Mucosa of gallbladder (tissue), 1 donor: ENCODE results near the gene TRMT44. TPM values are rescaled to one million over a fixed set of nuclear protein-coding genes. Genes with fewer than 3 reads are reported as not detected.

Experiments
- DNase-seq: peaks from one replicate; pipeline ENCODE4 v3.0.0-alpha.2; 2020; ENCODE audit warnings: low spot score
- total RNA-seq: library from RNA; stranded (reverse); gene quantifications from one replicate; pipeline ENCODE4 v1.2.1, GENCODE V29; 2021
- donor health status: DM: no; HTN: no; CAD: no.

Gene TRMT44, protein sequence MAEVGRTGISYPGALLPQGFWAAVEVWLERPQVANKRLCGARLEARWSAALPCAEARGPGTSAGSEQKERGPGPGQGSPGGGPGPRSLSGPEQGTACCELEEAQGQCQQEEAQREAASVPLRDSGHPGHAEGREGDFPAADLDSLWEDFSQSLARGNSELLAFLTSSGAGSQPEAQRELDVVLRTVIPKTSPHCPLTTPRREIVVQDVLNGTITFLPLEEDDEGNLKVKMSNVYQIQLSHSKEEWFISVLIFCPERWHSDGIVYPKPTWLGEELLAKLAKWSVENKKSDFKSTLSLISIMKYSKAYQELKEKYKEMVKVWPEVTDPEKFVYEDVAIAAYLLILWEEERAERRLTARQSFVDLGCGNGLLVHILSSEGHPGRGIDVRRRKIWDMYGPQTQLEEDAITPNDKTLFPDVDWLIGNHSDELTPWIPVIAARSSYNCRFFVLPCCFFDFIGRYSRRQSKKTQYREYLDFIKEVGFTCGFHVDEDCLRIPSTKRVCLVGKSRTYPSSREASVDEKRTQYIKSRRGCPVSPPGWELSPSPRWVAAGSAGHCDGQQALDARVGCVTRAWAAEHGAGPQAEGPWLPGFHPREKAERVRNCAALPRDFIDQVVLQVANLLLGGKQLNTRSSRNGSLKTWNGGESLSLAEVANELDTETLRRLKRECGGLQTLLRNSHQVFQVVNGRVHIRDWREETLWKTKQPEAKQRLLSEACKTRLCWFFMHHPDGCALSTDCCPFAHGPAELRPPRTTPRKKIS
- 22.8 TPM for total RNA-seq

DNA sequence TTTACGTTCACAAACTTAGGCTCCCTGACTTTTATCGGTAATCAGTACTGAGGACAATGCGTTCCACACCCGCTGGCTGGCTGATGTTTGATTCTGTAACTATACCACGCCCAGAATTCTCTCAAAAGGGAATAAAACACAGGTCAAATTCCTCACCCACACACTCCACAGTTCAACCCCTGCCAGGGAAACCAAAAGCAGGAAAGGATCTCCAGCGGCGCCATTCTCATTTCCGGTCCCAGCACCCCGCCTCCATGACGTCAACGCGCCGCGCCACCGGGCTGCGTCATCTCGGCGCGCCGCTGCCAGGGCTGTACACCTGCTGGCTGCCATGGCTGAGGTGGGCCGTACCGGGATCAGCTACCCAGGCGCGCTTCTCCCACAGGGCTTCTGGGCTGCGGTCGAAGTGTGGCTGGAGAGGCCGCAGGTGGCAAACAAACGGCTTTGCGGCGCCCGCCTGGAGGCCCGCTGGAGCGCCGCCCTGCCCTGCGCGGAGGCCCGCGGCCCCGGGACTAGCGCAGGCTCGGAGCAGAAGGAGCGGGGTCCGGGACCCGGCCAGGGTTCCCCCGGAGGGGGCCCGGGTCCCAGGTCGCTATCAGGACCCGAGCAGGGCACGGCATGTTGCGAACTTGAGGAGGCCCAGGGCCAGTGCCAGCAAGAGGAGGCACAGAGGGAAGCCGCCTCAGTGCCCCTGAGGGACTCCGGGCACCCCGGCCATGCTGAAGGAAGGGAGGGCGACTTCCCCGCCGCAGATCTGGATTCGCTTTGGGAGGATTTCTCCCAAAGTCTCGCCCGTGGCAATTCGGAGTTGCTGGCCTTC lies at the start of gene TRMT44, which contains the start of gene ACOX3:
TRMT44 (plus strand) TSS at position 286 of the 820 bp plus-strand sequence; CDS start at position 332, 46 bp downstream.
ACOX3 (minus strand) TSS at position 232 of the 820 bp plus-strand sequence. CDS start 24,202 bp downstream, outside the sequence.
- DNase-seq, result peak; percentile 95

DNA sequence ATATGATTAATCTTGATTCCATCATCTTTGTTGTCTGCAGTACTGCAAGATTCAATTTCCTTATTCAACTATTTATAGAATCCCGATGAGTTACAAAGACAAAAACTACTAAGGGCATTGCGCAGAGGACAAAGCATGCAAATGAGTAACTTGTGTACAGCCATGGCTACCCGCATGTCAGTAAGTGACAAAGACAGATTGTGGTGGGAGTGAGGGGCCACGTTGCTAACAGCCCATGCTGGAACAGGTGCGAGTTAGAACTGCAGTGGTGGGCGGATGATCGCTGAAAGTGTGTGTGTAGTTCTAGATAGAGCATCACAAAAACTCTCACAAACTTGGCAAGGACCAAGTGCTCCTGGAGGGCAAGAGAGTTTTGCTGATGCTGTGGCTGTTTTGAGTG lies 49.5 kb upstream of the TRMT44 start:
- no peak for DNase-seq

DNA sequence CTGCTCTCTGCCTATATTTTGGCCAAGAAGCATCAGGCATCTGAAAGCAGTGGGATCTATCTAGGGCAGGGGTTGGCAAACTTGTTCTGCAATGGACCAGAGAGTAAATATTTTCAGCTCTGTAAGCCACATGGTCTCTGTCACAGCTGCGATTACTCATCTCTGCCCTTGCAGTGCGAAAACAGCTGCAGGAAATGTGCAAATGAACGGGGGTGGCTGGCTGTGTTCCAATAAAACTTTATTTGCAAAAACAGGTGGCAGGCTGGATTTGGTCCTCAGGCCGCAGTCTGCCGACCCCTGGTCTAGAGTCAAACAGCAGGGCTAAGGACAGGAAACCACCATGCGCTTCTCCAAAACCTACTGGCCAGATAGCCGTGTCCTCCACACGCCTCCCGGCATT lies 48.6 kb upstream of the TRMT44 start:
- DNase-seq, result peak; percentile 76

DNA sequence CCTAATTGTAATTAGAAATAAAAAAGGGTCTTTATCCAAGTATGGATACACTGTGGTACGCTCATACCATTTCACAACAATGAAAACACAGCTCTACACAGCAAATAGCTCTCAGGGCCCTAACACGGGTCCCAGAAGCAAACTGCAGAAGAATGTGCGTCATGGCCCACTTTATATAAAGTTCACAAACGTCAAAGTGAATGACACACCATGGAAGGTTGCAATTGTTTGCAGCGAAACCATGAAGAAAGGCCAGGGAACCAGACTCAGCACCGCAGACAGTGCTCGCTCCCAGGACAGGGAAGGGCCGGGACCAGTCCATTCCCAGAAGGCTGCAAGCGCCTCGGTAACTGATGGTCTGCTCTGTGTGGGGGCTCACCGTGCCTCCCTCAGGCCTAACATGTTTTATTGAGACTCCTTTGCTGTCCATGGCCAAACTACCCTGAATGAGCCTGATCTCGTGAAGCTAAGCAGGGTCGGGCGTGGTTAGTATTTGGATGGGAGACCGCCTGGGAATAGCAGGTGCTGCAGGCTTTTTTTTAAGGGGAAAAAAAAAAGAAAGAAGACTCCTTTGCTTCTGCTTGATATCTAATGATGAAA lies 47.9 kb upstream of the TRMT44 start:
- DNase-seq, result no peak

DNA sequence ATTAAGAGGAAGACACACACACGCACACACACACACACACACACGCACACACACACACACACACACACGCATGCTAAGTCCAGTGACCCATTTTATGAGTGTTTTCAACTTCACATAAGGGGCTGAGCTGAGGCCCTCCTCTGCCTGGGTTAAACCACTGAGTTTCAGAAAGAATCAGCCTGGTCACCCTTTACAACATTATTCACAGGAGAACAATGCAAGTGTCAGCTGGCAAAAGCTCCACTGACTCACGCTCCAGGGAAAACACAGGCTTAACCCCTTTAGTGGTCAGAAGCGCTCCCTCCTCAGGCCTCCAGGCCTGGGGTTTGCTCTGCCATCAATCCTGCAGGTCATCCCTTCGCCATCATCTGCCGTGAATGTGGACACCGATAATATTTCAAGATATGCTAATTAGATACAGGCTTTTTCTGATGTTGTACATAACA lies 47.0 kb upstream of the TRMT44 start:
- DNase-seq, result peak; percentile 36

DNA sequence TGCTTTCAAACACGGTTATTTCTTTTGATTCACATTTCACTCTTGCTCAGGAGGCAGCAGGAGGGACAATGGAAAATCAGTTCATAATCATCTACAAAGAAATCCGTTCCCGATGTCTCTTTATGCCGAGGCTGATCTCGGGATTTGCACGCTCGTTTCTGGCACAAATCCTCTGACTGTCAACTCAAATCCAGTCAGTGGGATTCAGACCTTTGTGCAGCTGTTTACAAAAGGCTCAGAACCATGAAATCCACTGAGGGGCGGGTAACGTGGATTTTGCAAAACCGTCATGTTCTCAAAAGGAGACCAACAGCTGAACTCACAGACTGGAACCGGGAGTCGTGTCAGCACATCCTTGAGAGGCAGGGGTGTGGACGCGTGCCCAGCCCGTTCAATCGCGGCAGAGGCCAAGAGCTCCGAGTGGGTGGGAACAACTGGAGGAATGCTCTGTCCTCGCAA lies 46.5 kb upstream of the TRMT44 start:
- no peak for DNase-seq

DNA sequence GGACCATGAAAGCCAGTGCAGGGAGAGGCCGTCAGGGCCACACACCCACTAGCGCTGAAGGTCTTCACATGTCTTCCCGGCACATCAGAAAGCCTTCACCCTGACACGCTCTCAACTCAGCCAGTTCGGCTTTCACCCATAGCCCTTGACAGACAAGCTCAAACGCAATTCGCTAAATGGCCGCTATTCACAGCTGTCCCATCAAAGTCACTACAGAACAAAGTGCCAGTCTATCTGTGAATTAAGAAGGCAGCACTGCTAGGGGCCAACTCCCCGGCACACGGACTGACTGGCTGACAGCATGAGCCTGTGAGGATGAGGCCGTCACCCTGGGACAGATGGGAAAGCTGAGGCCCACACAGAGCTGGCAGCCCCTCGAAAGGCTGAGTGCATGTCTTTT lies 45.8 kb upstream of the TRMT44 start:
- no peak for DNase-seq

DNA sequence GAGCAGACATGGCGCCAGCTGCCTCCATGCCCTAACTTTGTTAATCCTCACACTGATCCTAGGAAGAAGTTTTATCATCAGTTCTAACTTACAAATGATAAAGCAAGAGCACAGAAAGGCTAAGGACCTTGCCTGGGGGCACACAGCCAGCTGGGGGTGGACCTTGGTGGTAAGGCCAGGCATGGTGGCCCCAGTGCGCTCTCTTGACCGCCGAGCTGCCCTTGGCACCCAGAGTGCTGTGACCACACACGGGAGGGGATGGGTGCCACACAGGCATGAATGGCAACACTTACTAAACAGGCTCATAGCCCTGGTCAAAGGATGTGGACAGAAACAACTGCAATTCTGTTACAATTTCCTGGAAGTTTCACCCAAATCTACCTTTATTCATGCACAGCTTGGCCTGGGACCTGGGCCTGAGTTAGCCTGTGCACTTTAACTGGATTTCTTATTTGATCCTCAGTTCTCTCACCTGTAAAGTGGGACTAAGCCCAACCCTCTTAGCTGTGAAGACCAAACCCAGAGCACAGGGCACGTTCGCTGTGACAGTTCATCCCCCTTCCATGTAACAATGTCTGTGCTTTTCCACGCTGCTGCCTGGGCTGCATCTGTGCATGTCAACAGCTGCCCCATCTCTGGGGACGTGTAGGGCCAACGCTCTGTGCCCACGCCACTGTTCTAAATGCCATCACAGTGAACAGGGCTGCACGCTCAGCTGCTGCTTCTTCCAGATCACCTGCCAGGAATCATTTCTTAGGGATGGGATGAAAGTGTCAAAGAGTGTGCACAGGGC lies 44.9 kb upstream of the TRMT44 start:
- DNase-seq, result no peak

DNA sequence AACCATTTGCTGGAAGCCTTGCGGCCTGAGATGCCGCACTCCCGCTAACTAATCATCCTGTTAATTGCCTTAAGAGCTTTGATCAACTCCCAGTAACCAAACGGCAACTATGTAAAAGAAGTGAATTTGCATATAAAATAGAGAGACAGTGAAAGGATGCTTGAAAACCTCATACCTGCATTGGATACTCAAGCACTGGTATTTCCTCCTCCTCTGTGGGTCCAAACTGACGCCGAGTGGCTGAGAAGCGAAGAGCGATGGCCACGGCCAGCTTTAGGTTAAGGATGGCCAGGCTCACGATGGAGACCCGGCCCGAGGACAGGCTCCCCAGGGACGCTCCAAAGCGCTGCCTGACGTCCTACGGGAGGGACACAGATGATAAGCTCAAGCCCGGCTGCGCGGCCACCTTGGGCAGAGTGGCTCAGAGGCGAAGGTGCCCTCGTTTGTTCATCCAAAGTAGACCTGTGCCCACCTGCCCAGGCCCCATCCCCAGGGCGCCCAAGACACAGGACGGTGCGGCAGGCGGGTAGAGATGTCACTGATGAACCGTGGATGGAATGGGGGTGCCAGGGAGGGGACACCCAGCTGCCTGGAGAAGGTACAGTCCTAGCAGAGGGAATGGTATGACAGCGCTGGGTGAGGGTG lies 43.7 kb upstream of the TRMT44 start:
- no peak for DNase-seq

DNA sequence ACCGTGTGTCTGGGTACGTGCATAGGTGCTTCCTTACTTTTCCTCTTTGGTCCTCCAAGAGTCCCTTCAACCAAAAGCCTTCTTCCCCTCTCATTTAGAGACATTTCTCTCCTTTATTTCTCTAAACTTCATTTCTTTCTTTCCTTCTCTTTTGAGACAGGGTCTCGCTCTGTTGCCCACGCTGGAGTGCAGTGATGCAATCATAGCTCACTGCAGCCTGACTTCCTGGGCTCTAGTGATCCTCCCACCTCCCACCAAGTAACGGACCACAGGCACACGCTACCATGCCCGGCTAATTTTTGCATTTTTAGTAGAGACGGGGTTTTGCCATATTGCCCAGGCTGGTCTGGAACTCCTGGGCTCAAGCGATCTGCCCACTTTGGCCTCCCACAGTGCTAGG lies 42.2 kb upstream of the TRMT44 start:
- DNase-seq, result no peak

DNA sequence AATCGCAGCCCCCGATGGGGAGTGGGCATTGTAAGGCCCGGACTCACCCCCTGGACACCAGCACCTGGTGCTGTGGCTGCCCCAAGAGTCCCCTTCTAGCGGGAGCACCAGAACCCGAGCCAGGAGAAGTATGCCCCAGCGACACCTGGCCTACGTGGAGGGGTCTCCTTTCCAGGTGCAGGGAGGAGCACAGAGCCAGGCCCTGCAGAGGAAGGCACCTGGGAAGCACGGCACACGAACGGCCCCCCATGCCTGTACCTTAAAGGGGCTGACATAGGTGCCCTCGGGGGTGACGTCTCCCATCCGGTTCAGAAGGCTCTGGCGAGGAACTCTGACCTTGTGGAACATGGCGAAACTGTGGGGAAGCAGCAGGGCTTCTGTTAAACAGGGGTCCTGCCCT lies 41.3 kb upstream of the TRMT44 start:
- DNase-seq, result no peak

DNA sequence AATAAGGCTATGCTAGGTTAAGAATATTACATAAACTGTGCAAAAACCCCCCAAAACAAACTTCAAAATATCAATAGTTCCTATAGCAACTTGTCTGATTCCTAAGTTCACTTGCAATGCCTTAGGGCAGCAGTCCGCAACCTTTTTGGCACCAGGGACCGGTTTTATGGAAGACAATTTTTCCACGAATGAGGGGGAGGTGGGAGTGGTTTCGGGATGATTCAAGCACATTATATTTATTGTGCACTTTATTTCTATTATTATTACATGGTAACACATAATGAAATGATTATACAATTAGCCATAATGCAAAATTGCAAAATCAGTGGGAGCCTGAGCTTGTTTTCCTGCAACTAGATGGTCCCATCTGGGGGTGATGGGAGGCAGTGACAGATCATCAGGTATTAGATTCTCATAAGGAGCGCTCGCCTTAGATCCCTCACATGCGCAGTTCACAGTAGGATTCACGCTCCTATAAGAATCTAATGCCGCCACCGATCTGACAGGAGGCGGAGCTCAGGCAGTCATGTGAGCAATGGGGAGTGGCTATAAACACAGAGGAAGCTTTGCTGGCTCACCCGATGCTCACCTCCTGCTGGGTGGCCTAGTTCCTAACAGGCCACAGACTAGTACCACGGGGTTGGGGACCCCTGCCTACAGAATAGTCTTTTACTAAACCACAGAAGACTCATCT lies 39.8 kb upstream of the TRMT44 start:
- no peak for DNase-seq

DNA sequence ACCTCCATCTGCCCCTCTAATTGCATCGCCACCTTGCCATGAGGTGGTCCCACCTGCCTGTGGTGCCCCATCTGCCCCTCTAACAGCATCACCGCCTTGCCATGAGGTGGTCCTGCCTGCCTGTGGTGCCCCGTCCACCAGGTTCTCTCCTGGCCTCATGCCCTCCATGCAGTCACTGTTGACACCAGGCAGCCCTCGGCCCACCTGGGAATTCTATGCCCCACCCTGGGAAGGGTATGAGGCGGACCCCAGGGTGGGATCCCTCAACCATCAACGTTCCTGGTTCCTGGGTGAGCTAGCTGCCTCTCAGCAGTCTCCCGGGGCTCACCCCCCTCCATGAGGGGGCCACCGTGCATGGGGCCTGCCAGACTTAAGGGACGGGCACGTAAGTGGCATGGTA lies 38.9 kb upstream of the TRMT44 start:
- no peak for DNase-seq

DNA sequence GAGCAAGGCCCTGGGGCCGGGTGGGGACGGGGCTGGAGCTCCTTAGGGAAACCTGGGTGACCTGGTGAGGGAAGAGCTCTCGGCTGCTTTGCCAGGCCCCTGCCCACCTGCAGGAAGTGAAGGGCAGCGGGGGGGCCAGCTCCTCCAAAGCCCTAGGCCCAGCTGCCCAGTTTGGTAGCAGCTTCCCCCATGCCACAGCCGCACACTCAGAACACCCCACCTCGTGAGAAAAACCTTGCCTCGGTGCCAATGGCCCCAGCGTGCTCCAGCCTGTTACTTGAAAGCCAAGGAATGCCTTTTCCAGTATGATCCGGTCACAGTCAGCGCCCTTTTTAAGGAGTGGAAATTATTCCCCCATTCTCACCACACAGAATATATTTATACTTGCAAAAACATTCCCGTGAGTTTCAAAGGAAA lies 38.4 kb upstream of the TRMT44 start:
- no peak for DNase-seq

DNA sequence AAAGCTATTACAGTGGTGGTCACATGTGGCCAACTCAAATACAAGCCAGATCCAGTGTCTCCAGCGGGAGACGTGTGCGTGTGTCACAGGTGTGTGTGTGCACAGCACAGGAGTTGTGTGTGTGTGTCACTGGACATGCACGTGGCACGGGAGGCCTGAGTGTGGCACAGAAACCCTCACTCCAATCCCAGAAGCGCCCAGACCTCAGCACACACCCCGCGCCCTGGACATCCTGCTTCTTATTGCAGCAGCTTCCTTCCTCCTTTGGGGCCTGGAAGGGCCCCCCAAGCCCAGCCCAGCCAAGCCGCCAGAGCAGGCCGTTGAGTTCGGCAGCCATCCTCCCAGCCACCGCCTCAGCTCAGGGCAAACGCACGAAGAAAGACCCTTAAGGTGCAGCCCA lies 37.9 kb upstream of the TRMT44 start:
- no peak for DNase-seq

DNA sequence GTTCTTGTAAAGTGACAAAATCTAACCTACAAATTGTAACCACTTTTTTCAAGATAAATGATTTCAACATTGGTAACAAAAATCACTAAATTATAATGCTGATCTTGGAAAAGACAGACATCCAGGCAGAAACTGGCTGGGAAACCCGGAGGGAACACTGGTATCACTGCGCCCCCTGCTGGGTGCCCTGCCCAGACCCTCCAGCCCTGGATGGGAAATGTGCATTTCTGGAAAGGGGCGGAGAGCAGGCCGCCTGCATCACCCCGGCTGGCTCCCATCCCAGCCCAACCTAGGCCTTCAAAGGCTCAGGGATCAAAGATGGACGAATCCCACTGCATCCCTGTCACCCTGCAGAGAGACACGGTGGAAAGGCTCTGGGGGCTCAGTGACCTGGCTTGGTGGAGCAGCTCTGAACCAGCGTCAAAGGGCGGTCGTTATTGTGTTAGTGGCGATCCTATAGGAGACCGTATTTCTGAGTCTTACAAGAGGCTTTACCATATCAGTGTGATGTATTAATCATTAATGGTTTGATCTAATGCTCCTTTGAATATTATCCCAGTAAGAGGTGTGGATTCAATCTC lies 37.3 kb upstream of the TRMT44 start:
- peak; percentile 77 for DNase-seq

DNA sequence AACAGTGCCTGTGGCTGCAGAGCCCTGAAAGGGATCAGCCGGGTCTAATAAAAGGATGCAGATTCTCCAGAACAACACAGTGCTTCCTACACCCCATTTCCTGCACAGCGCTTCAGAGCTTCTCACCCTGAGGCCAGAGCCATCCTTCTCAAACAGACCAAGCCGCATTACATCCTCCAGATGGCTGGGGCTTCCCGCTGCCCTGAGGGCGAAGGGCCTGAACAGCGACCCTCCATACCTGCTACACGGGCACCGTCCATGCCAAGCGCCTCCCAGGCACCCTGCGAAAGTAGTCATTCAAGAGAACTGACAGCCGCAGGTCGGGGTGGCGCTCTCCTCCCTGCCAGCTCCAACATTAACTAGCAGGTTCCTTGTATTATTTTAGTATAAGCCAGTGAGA lies 36.6 kb upstream of the TRMT44 start:
- DNase-seq, result no peak

DNA sequence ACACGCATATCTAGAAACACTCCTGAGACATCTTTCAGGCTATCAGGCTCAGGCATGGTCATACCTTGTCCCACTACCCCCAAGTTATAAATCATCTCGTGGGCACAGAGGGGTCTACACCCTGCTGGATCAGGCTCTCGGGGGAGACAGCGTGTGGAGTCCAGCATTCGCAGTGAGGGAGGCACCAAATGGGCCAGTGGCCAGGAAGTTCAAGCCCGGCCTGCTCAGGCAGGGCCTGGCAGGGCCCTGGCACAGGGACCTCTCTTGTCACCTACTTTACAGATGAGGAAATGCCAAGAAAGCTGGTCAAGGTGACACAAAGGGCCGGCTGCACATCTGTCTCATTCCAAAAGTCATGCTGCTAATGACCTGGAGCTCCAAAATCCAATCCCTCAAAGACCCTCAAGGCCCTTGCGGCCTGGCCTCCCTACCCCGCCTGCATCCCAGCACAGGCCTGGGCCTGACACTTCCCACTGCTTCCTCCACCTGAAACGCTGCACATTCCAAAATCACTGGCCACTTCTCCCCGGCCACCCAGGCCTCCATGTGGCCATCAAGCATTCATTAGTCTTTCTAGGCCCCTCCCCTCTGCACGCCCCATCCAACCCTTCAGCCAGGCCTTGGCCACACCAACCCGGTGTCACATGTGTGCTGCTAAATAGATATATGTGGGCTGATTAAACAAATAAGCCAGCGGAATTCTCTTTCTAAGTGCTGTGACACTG lies 35.6 kb upstream of the TRMT44 start:
- DNase-seq, result no peak

DNA sequence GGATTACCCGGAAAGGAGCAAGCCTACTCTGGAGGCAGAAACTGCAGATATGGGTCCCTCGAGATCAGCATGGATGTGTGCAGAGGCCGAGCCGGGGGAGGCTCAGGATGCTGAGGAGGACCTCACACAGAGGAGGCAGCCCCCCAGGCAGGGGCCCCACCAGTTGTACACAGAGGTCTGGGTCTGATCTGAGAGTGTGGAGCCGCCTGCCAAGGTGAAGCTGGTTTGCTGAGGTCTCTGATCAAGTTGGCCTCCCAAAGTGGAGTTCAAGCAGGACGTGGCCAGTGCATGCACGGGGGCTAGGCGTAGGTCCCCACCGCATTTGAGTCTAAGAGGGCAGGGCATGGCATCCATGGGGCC lies 35.1 kb upstream of the TRMT44 start:
- DNase-seq, result no peak
